Measurements from ENCODE around the gene ZNF107. TPM values are rescaled to one million over a fixed set of nuclear protein-coding genes. Genes with fewer than 3 reads are reported as not detected.
A peak's percentile ranks its signal among the peaks of the same experiment; 100 is the strongest.

ZNF107 gene
- total RNA-seq, 1 donor from 2014 or later: 50.5 TPM

DNA sequence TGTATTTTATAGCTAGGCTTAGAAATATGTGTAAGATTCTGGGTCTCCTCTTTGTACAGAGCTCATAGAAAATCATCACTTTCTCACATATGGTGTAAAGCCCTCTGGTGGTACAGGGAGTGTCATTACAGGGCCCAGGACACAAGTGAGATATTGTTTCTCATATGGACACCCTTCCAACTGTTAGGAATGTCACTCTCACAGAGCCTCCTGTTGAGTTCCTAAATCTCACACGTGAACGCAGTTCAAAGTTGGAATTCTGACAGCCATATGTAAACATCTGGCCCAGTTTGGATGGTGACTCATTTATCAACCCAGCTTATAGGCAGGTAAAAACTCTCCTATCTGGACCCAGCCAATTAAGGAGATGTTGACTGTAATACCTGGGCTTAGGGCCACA, 35.4 kb upstream of the ZNF107 start:
- Mint-ChIP-seq H3K4me1 (peaks cover 5% of the 10 kb centered on the region), H3K27me3 (no peaks in the 10 kb centered on the region), H3K27ac (no peak overlapping the region), H3K9me3 (no peaks in the 10 kb centered on the region), H3K36me3 (ENCODE audit: low read depth) (no peaks in the 10 kb centered on the region), H3K4me3 (no peak overlapping the region)
- CTCF ChIA-PET: interaction anchor here (0.6 to 1.5 kb wide), 5 partner anchors 9 to 351 kb away, joined by 3 read pairs; no protein-coding TSS in a partner anchor
- no peak for DNase-seq
- TF ChIP-seq, protein P1, sequence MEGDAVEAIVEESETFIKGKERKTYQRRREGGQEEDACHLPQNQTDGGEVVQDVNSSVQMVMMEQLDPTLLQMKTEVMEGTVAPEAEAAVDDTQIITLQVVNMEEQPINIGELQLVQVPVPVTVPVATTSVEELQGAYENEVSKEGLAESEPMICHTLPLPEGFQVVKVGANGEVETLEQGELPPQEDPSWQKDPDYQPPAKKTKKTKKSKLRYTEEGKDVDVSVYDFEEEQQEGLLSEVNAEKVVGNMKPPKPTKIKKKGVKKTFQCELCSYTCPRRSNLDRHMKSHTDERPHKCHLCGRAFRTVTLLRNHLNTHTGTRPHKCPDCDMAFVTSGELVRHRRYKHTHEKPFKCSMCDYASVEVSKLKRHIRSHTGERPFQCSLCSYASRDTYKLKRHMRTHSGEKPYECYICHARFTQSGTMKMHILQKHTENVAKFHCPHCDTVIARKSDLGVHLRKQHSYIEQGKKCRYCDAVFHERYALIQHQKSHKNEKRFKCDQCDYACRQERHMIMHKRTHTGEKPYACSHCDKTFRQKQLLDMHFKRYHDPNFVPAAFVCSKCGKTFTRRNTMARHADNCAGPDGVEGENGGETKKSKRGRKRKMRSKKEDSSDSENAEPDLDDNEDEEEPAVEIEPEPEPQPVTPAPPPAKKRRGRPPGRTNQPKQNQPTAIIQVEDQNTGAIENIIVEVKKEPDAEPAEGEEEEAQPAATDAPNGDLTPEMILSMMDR (IDR thresholded peaks at IDR 0.05): no peak
- ATAC-seq (ENCODE audit: low read depth): peak; percentile 52
- POLR2A ChIA-PET: no interaction called here
- intact Hi-C loops (cut with micrococcal nuclease): loop anchor here (10.0 kb wide), 1 partner anchor 254 kb away; no protein-coding TSS in a partner anchor

DNA sequence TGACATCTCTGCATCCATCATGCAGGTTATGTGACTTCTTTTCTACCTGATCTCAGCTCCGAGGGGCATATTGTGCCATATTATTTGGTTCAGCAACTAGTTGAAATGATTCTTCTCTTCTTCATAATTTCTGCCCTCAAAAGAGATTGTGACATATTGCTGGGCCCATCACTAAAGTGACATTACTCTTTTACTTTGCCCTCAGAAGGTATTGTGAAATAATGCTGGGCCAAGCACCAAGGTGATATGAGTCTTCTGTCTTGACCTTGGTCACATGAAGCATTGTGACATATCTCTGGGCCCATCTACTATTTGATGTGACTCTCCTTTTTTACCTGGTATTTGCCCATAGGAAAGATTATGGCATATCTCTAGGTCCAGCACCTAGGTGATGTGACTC, 33.9 kb upstream of the ZNF107 start:
- ChIA-PET CTCF (no interaction called here), POLR2A (no interaction called here)
- TF ChIP-seq, protein P1 (IDR thresholded peaks at IDR 0.05): no peak
- ATAC-seq (ENCODE audit: low read depth) (no peak), DNase-seq (no peak)
- Mint-ChIP-seq H3K36me3 (ENCODE audit: low read depth) (no peaks in the 10 kb centered on the region), H3K4me3 (no peak overlapping the region), H3K27me3 (no peaks in the 10 kb centered on the region), H3K9me3 (no peaks in the 10 kb centered on the region), H3K4me1 (no peaks in the 10 kb centered on the region), H3K27ac (no peak overlapping the region)
- intact Hi-C loops (cut with micrococcal nuclease): loop anchor here (10.0 kb wide), 1 partner anchor 253 kb away; no protein-coding TSS in a partner anchor

DNA sequence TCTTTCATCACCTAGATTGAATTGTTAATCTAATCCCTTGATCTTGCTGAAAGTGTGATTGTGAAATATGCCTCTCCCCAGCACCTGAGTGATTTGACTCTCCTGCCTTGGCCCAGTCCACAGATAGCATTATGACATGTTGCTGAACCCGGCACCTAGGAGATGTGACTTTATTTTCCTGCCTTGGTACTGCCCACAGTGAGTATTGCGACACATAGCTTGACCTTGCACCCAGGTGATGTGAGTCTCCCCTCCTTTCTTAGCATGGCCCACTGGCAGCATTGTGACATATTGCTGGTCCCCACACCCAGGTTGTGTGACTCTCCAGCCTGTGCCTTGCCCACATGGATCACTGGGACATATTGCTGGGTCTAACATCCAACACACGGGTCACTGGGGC, 32.5 kb upstream of the ZNF107 start:
- TF ChIP-seq, protein P1 (IDR thresholded peaks at IDR 0.05): no peak
- intact Hi-C loops (cut with micrococcal nuclease): loop anchor here (10.0 kb wide), 1 partner anchor 251 kb away; no protein-coding TSS in a partner anchor
- POLR2A ChIA-PET: no interaction called here
- ATAC-seq (ENCODE audit: low read depth) (no peak), DNase-seq (no peak)
- CTCF ChIA-PET: no interaction called here
- H3K36me3 Mint-ChIP-seq (ENCODE audit: low read depth): no peaks in the 10 kb centered on the region
- no peak overlapping the region for H3K27ac Mint-ChIP-seq
- no peaks in the 10 kb centered on the region for H3K27me3 Mint-ChIP-seq
- H3K4me3 Mint-ChIP-seq: no peak overlapping the region
- no peaks in the 10 kb centered on the region for H3K4me1 Mint-ChIP-seq
- H3K9me3 Mint-ChIP-seq: no peaks in the 10 kb centered on the region

GRCh38 chr7:64634406-64635062, 31.4 kb upstream of the ZNF107 start:
- ChIA-PET POLR2A (no interaction called here), CTCF (no interaction called here)
- TF ChIP-seq, protein P1 (IDR thresholded peaks at IDR 0.05): no peak
- Mint-ChIP-seq H3K36me3 (ENCODE audit: low read depth) (no peaks in the 10 kb centered on the region), H3K27me3 (no peaks in the 10 kb centered on the region), H3K27ac (no peak overlapping the region), H3K4me1 (no peaks in the 10 kb centered on the region), H3K4me3 (no peak overlapping the region), H3K9me3 (no peaks in the 10 kb centered on the region)
- DNase-seq (no peak), ATAC-seq (ENCODE audit: low read depth) (no peak)
- intact Hi-C loops (cut with micrococcal nuclease): loop anchor here (10.0 kb wide), 1 partner anchor 250 kb away; no protein-coding TSS in a partner anchor

DNA sequence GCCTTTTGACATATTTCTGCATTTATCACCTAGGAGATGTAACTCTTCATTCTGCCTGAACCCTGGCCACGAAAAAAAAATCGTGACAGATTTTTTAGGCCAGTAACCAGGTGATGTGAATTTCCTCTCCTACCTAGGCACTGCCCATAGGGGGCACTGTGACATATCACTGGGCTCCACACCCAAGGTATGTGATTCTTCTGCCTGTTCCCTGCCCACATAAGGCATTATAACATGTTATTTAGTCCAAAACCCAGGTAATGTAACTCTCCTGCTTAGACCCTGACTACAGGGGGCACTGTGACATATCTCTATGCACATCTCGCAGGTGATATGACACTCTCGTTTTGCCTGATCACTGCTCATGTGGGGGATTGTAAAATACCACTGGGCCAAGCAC, 29.5 kb upstream of the ZNF107 start:
- TF ChIP-seq, protein P1 (IDR thresholded peaks at IDR 0.05): no peak
- intact Hi-C loops (cut with micrococcal nuclease): loop anchor here (2.0 to 10.0 kb wide), 2 partner anchors 248 to 670 kb away; no protein-coding TSS in a partner anchor
- POLR2A ChIA-PET: no interaction called here
- Mint-ChIP-seq H3K4me3 (no peak overlapping the region), H3K9me3 (no peaks in the 10 kb centered on the region), H3K4me1 (no peaks in the 10 kb centered on the region), H3K27ac (no peak overlapping the region), H3K27me3 (no peaks in the 10 kb centered on the region), H3K36me3 (ENCODE audit: low read depth) (no peaks in the 10 kb centered on the region)
- CTCF ChIA-PET: no interaction called here
- ATAC-seq (ENCODE audit: low read depth): no peak
- no peak for DNase-seq

Measured in activated B cell treated with CpG ODN at 0.5 μM for 24 hours (primary cell).